ENCODE data around the gene PKIB. TPM values are rescaled to one million over a fixed set of nuclear protein-coding genes. Genes with fewer than 3 reads are reported as not detected.

Gene PKIB
- polyA plus RNA-seq, 2 of the 4 experiments (the other 2 are of a cell fraction): 0.37 to 1.5 TPM

- TF ChIP-seq JUNB (IDR thresholded peaks at IDR 0.05): no peak
- no peak for TF ChIP-seq RCOR1 (IDR thresholded peaks at IDR 0.05; ENCODE audit: low read depth, low read length)
- TF ChIP-seq HEYL (CRISPR knock-in tag; IDR thresholded peaks at IDR 0.05): no peak
- TF ChIP-seq ZFP36 (IDR thresholded peaks at IDR 0.05; ENCODE audit: borderline replicate concordance, partially characterized antibody): no peak
- TF ChIP-seq, protein P1, sequence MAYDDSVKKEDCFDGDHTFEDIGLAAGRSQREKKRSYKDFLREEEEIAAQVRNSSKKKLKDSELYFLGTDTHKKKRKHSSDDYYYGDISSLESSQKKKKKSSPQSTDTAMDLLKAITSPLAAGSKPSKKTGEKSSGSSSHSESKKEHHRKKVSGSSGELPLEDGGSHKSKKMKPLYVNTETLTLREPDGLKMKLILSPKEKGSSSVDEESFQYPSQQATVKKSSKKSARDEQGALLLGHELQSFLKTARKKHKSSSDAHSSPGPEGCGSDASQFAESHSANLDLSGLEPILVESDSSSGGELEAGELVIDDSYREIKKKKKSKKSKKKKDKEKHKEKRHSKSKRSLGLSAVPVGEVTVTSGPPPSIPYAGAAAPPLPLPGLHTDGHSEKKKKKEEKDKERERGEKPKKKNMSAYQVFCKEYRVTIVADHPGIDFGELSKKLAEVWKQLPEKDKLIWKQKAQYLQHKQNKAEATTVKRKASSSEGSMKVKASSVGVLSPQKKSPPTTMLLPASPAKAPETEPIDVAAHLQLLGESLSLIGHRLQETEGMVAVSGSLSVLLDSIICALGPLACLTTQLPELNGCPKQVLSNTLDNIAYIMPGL (CRISPR knock-in tag; IDR thresholded peaks at IDR 0.05; ENCODE audit: borderline replicate concordance): no peak
- no peak for TF ChIP-seq SMC3 (IDR thresholded peaks at IDR 0.05)
- TF ChIP-seq MAZ (IDR thresholded peaks at IDR 0.05; ENCODE audit: borderline replicate concordance, low read depth, low read length): no peak
- no peak for TF ChIP-seq CBX8 (IDR thresholded peaks at IDR 0.05)
- TF ChIP-seq FOSL2 (IDR thresholded peaks at IDR 0.05): no peak
- TF ChIP-seq FOSL2 (CRISPR knock-in tag; IDR thresholded peaks at IDR 0.05): no peak
- TF ChIP-seq CHD4 (IDR thresholded peaks at IDR 0.05; ENCODE audit: borderline replicate concordance): no peak
- TF ChIP-seq HDAC2 (IDR thresholded peaks at IDR 0.05): no peak
- TF ChIP-seq EP300 (IDR thresholded peaks at IDR 0.05): no peak
Observed at GRCh38 chr6:122697458-122697857, 87.3 kb downstream of the PKIB start (continued).

- Histone ChIP-seq H3K4me3 (no peak overlapping the region), H3K4me2 (no peak overlapping the region), H3K4me1 (no peaks in the 10 kb centered on the region), H3K9me3 (no peaks in the 10 kb centered on the region), H3K27ac (no peak overlapping the region)
- no peak for FAIRE-seq
- no peak for ATAC-seq
- DNase-seq (ENCODE audit: low read depth in 1 of 2, low spot score in 1 of 2): no peak
- CTCF ChIA-PET: interaction anchor here (0.9 kb wide), 1 partner anchor 25 kb away, joined by 3 read pairs; no protein-coding TSS in a partner anchor
- POLR2A ChIA-PET: no interaction called here
- WGBS (ENCODE audit: missing lambda C conversion rate): 14% methylated on average over 1 of the region's 1 CpG
- no peak for TF ChIP-seq ZFP36 (IDR thresholded peaks at IDR 0.05; ENCODE audit: borderline replicate concordance, partially characterized antibody)
- TF ChIP-seq CHD4 (IDR thresholded peaks at IDR 0.05; ENCODE audit: borderline replicate concordance): no peak
- no peak for TF ChIP-seq CBX2 (IDR thresholded peaks at IDR 0.05; ENCODE audit: borderline replicate concordance, low read depth)
- no peak for TF ChIP-seq RFX5 (IDR thresholded peaks at IDR 0.05)
- TF ChIP-seq MYC (IDR thresholded peaks at IDR 0.05; ENCODE audit: borderline replicate concordance, low read length): no peak
- no peak for TF ChIP-seq POLR2A (IDR thresholded peaks at IDR 0.05; ENCODE audit: low read length)
- no peak for TF ChIP-seq HOXB5 (CRISPR knock-in tag; IDR thresholded peaks at IDR 0.05)
- no peak for TF ChIP-seq KDM5A (IDR thresholded peaks at IDR 0.05)
- TF ChIP-seq FOXS1 (CRISPR knock-in tag; IDR thresholded peaks at IDR 0.05): no peak
- no peak for TF ChIP-seq NR3C1 (IDR thresholded peaks at IDR 0.05)
- no peak for TF ChIP-seq HEYL (CRISPR knock-in tag; IDR thresholded peaks at IDR 0.05)
- TF ChIP-seq NPAS2 (CRISPR knock-in tag; IDR thresholded peaks at IDR 0.05; ENCODE audit: borderline replicate concordance): no peak
- TF ChIP-seq TFCP2L1 (CRISPR knock-in tag; IDR thresholded peaks at IDR 0.05): no peak
- TF ChIP-seq E2F6 (IDR thresholded peaks at IDR 0.05; ENCODE audit: borderline replicate concordance, low read depth): no peak
- TF ChIP-seq EHF (CRISPR knock-in tag; IDR thresholded peaks at IDR 0.05): no peak
- no peak for TF ChIP-seq RCOR1 (IDR thresholded peaks at IDR 0.05; ENCODE audit: low read depth, low read length)
- no peak for TF ChIP-seq GATA3 (IDR thresholded peaks at IDR 0.05; ENCODE audit: borderline replicate concordance)
Observed at GRCh38 chr6:122701666-122702065, 91.5 kb downstream of the PKIB start.

GRCh38 chr6:122702841-122703240 lies 92.6 kb downstream of the PKIB start:
- ChIA-PET POLR2A (no interaction called here), CTCF (no interaction called here)
- no peak overlapping the region for H3K4me3 ChIP-seq
- FAIRE-seq (no peak), DNase-seq (ENCODE audit: low read depth in 1 of 2, low spot score in 1 of 2) (no peak), ATAC-seq (no peak)
- WGBS (ENCODE audit: missing lambda C conversion rate): 46% methylated on average over 3 of the region's 3 CpGs
- H3K4me1 ChIP-seq: no peaks in the 10 kb centered on the region
- no peaks in the 10 kb centered on the region for H3K9me3 ChIP-seq
- no peak overlapping the region for H3K27ac ChIP-seq
- no peak overlapping the region for H3K4me2 ChIP-seq
- no peak for TF ChIP-seq TP53 (CRISPR knock-in tag; IDR thresholded peaks at IDR 0.05)
- TF ChIP-seq REST (IDR thresholded peaks at IDR 0.05): no peak
- no peak for TF ChIP-seq BCL3 (IDR thresholded peaks at IDR 0.05)
- no peak for TF ChIP-seq RNF2 (IDR thresholded peaks at IDR 0.05; ENCODE audit: borderline replicate concordance, low read depth)
- TF ChIP-seq FOSB (CRISPR knock-in tag; IDR thresholded peaks at IDR 0.05): no peak
- no peak for TF ChIP-seq RCOR1 (IDR thresholded peaks at IDR 0.05; ENCODE audit: low read depth, low read length)

Measured in A549 (cell line).